Choroid plexus epithelial cell (primary cell): ENCODE measurements around the gene FXN.
A peak's percentile ranks its signal among the peaks of the same experiment; 100 is the strongest.
"Not testable (repeated sequence)": the region's sequence is repeated elsewhere in the genome, so short reads cannot be mapped to it uniquely, and the experiment has no call there.

Source experiments
- DNase-seq: peaks from one replicate; pipeline ENCODE4 v3.0.0-alpha.2; 2010; ENCODE audit warnings: low read depth
- H3K4me3 ChIP-seq: 2 replicates; pipeline ENCODE4 v1.5.1; 2011; ENCODE audit warnings: low read depth, mild to moderate bottlenecking, control low read depth, low read length, moderate library complexity
- TF ChIP-seq, protein P1 (sequence below): conservative IDR thresholded peaks from 2 replicates; pipeline ENCODE4 v1.5.1; 2011; ENCODE audit warnings: low read depth, mild to moderate bottlenecking, control low read depth, inconsistent platforms, low read length, moderate library complexity

Gene FXN

DNA sequence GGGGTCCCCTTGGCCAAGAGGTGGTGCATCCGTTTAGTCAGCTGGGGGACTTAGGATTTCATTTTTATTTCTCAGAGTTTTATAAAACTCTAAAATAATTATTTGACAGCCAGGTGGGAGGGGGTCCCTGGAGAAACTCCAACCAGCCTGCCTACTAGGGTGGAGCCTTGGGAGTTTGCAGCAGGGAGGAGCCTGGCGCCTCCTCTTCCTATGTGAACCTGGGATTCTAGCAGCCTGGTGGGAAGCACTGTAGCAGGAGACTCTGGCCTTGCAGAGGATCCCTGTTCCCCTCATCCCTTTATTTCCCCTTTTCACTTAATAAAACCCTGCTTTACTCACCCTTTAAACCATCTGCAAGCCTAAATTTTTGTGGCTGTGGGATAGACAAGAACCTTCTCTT lies 50.8 kb downstream of the FXN start:
- H3K4me3 ChIP-seq: no peak overlapping the region
- no peak for DNase-seq
- TF ChIP-seq, protein P1, sequence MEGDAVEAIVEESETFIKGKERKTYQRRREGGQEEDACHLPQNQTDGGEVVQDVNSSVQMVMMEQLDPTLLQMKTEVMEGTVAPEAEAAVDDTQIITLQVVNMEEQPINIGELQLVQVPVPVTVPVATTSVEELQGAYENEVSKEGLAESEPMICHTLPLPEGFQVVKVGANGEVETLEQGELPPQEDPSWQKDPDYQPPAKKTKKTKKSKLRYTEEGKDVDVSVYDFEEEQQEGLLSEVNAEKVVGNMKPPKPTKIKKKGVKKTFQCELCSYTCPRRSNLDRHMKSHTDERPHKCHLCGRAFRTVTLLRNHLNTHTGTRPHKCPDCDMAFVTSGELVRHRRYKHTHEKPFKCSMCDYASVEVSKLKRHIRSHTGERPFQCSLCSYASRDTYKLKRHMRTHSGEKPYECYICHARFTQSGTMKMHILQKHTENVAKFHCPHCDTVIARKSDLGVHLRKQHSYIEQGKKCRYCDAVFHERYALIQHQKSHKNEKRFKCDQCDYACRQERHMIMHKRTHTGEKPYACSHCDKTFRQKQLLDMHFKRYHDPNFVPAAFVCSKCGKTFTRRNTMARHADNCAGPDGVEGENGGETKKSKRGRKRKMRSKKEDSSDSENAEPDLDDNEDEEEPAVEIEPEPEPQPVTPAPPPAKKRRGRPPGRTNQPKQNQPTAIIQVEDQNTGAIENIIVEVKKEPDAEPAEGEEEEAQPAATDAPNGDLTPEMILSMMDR: no peak

DNA sequence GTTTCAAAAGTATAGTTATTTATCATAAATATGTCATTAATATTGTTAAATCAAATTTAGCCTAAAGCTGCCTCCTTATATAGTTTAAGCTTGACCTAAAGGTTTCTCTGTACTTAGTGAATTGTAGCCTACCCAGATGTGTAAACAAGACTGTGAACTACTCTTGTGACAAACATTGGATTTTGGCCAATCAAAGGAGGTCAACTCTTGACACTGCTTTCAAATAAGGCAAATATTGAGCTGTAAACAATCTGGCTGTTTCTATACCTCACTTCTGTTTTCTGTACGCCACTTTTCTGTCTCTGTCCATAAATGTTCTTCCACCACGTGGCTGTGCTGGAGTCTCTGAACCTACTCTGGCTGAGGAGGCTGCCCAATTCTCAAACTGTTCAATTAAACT lies 51.2 kb downstream of the FXN start:
- TF ChIP-seq, protein P1: no peak
- H3K4me3 ChIP-seq: no peak overlapping the region
- DNase-seq: peak; percentile 37

DNA sequence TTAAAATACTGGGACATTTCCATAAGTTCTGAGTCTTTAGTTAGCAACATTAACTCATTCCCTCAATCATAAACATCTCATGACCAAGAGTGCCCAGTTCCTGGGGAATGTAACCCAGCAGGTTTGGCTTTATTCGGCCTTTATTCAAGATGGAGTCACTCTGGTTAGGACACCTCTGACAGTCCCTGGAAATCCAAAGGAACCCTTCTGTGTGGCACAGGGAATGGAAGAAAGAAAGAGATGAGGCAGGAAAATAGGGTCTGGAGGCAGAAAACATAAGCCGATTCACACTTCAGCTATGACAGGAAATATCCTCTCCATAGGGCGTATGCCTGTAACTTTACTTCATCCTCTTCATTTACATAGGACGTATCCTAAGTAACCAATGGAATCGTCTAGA lies 53.5 kb downstream of the FXN start:
- no peak overlapping the region for H3K4me3 ChIP-seq
- no peak for DNase-seq

DNA sequence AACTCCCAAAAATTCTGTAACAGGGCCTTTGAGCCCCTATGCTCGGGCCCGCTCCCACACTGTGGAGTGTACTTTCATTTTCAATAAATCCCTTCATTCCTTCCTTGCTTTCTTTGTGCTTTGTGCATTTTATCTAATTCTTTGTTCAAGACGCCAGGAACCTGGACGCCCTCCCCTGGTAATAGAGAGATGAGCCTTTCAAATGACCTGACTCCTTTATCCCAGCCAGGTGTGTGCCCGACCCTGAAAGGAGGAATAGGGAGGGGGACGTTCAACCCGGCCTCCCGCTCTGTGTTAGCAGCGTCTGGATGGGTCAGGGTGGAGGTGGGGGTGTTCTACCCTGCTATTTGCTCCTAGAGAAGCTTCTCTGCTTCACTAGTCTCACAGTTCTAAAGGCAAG lies 53.9 kb downstream of the FXN start:
- no peak overlapping the region for H3K4me3 ChIP-seq
- DNase-seq: no peak
- TF ChIP-seq, protein P1: no peak

More for the DNA sequence above, 53.5 kb downstream of the FXN start:
- TF ChIP-seq, protein P1: no peak

DNA sequence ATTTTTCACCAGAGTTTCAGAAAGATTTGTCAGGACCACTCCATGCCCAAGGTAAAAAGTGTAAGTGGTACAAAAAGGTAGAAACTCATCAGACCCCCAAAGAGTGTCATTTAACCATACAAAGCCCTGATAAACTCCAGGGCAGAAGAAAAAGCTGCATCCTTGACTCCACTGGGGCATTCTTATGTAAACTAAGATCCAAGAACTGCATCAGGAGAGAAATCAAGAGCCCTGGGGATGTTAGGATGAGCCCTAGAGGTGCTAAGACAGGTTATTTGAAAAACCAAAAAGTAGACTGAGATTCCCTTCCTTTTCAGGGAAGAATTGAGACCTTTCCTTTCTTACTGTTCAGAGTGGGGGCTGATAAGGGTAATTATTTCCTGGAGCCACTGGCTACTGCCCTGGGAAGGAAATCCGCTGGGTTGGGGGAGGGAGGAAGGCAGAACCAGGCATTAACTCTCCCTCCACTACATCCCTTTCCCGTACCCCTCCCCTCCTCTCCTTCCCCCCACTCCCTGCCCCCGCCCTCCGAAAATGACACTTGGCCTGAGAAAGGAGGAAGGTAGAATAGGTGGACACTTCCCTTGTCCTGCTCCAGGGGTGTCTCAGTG lies 54.7 kb downstream of the FXN start:
- no peak overlapping the region for H3K4me3 ChIP-seq
- TF ChIP-seq, protein P1: no peak
- no peak for DNase-seq

DNA sequence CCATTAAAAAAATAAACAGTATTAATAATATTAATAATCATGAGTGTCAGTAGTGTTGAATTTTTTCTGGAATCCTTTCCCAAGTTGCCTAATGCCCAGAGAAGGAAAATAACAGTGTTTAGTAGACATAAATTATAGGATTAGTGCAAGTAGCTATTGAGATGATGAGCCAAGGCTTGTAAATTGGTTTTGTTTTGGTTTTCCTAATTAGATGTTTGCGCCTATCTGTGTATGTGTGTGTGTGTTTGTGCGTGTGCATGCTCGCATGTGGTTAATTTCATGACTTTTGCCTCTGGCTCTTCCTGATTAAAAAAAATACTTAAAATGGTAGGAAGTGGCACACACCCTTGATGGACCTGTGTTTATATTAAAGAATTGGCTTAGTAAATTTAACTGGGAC lies 55.4 kb downstream of the FXN start:
- H3K4me3 ChIP-seq: no peak overlapping the region
- TF ChIP-seq, protein P1: no peak
- no peak for DNase-seq

DNA sequence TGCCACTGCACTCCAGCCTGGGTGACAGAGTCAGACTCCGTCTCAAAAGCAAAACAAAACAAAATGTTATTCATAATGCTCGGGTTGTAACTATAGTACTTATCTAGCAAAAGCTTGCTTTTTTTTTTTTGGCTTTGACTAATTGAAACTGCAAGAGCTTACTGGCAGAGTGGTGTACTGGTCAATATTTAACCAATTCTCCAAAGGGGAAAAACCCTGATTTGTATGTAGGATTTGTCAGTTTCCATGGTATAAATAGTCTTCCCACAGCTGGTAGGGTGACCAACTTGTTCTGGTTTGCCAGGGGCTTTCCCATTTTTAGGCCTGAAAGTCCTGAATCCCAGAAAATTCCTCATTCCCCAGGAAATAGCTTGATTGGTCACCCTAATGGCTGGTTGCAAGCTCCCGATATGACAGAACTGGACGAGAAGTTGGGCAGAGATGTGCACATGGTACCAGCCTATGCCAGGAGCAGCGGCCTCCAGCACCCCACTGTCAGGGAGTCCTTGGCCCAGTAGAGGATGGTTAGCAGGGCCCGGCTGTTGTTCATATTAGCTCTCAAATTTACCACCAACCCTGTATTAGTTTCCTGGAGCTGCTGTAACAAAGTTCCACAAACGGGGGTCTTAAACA lies 58.0 kb downstream of the FXN start:
- no peak overlapping the region for H3K4me3 ChIP-seq
- DNase-seq: no peak
- TF ChIP-seq, protein P1: no peak

DNA sequence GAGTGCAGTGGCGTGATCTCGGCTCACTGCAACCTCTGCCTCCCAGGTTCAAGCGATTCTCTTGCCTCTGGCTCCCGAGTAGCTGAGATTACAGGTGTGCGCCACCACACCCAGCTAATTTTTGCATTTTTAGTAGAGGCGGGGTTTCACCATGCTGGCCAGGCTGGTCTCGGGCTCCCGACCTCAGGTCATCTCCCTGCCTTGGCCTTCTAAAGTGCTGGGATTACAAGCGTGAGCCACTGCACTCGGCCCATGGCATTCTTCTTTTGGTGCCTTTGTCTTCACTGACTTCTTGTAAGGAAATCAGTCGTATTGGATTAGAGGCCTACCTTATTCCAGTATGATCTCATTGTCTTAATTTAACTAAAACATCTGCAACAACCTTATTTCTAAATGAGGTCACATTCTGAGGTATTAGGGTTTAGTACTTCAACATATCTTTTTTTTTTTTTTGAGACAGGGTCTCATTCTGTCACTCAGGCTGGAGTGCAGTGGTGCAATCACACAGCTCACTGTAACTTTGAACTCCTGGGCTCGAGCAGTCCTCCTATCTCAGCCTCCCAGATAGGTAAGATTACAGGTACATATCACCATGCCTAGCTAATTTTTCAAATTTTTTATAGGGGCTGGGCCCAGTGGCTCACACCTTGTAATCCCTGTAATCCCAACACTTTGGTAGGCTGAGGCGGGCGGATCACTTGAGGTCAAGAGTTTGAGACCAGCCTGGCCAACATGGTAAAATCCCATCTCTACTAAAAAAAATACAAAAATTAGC lies 59.0 kb downstream of the FXN start:
- H3K4me3 ChIP-seq, DNase-seq: not testable (repeated sequence)
